HFFc6 (cell line): Measurements from ENCODE around the gene MAPKAPK5. TPM values are rescaled to one million over a fixed set of nuclear protein-coding genes. Genes with fewer than 3 reads are reported as not detected.
A peak's percentile ranks its signal among the peaks of the same experiment; 100 is the strongest.

ENCODE experiments used
- DNase-seq: peaks from one replicate; pipeline ENCODE4 v3.0.0-alpha.2; 2018
- H3K27ac Mint-ChIP-seq: 2 replicates; pipeline ENCODE4 v1.8.0; 2020; ENCODE audit warnings: mild to moderate bottlenecking, mixed read lengths
- H3K27me3 Mint-ChIP-seq: 2 replicates; pipeline ENCODE4 v1.8.0; 2021; ENCODE audit warnings: mild to moderate bottlenecking, moderate library complexity, mixed read lengths; ENCODE audit not compliant: insufficient read depth
- H3K36me3 Mint-ChIP-seq: 2 replicates; pipeline ENCODE4 v1.8.0; 2021; ENCODE audit warnings: low read depth, mixed read lengths
- H3K4me1 Mint-ChIP-seq: 2 replicates; pipeline ENCODE4 v1.8.0; 2020; ENCODE audit warnings: low read depth, mixed read lengths
- H3K4me3 Mint-ChIP-seq: 2 replicates; pipeline ENCODE4 v1.8.0; 2020; ENCODE audit warnings: mild to moderate bottlenecking, moderate library complexity, mixed read lengths
- H3K9me3 Mint-ChIP-seq: 2 replicates; pipeline ENCODE4 v1.8.0; 2020; ENCODE audit warnings: mild to moderate bottlenecking, mixed read lengths
- CTCF ChIP-seq: fragments of 200-600 bp; sonication (generic); IDR thresholded peaks from 2 replicates; pipeline ENCODE4 v1.5.0; 2021; ENCODE audit warnings: antibody characterized with exemption, mild to moderate bottlenecking
- long read RNA-seq: library from polyadenylated mRNA; unstranded; transcript quantifications from one replicate; pipeline ENCODE4 v2.0.0, GENCODE V29; 2019
- total RNA-seq, 6 experiments: library from RNA; stranded (reverse); fragmentation: NEBNext Ultra II Directional; extraction: Animal tissue kit (Norgen Biotek cat#: 25700); gene quantifications; 2 replicates in 1 of 6; 3 replicates in 5 of 6; pipeline ENCODE4 v1.2.3, GENCODE V29; 2021

MAPKAPK5 gene, protein sequence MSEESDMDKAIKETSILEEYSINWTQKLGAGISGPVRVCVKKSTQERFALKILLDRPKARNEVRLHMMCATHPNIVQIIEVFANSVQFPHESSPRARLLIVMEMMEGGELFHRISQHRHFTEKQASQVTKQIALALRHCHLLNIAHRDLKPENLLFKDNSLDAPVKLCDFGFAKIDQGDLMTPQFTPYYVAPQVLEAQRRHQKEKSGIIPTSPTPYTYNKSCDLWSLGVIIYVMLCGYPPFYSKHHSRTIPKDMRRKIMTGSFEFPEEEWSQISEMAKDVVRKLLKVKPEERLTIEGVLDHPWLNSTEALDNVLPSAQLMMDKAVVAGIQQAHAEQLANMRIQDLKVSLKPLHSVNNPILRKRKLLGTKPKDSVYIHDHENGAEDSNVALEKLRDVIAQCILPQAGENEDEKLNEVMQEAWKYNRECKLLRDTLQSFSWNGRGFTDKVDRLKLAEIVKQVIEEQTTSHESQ
- 10 to 100 TPM; 31.2 to 36.7 (median 34.1) TPM for total RNA-seq
- long read RNA-seq, full-length matches to known transcripts: 23 of 35 reads
- long read RNA-seq, partial matches to known transcripts: 2 of 35 reads
- long read RNA-seq, other reads (novel, unspliced or antisense): 10 of 35 reads

DNA sequence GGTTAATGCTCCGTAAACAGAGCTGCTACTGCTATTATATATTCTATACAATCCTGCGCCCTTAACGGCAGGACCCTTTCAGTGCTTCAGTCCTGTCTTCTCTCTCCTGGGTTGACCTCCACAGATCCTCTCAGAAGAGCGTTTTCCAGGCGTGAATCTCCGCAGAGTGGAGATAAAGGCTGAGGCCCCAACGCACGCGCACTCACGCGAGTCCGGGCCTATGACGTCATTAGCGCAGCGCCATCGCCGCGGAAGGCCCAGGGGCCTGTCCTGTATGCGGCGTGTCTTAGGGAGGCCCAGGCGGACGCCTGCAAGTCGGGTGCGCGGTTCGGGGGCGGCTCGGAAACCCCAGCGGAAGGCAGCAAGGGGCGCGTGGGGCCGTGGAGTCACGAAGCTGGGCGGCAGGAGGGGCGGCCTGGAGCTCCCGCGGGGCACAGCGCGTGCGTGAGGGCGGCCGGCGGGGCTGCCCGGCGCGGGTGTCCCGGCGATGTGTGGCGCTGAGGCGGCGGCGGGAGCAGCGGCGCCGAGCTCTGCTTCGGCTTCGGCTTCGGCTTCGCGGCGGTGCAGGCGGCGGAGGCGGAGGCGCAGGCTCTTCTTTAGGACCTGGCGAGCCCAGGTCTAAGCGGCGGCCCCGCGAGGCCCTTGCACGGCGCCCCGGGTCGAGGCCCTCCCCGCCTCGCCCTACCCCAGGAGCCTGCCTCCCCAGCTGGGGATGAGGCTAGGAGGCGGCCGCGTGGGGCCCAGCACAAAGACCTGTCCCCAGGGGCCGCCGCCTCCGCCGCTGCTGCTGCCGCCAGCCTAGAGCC, at the start of gene MAPKAPK5:
TSS of gene MAPKAPK5 (plus strand) at position 479 of the 806 bp plus-strand sequence. CDS start 506 bp downstream, outside the sequence.
- Mint-ChIP-seq H3K4me3 (peak within 1 kb of the TSS; percentile 97), H3K36me3 (peaks cover 42% of the 10 kb centered on the region), H3K27ac (peak within 1 kb of the TSS; percentile 96), H3K4me1 (peaks cover 49% of the 10 kb centered on the region), H3K9me3 (no peaks in the 10 kb centered on the region), H3K27me3 (peaks cover 4% of the 10 kb centered on the region)
- peak; percentile 90 for DNase-seq
- no peak for TF ChIP-seq CTCF

- no peak overlapping the region for H3K27ac Mint-ChIP-seq
Measured at GRCh38 chr12:111792856-111793235, 49.2 kb upstream of the MAPKAPK5 start.

GRCh38 chr12:111798182-111798581, 43.8 kb upstream of the MAPKAPK5 start:
- Mint-ChIP-seq H3K4me1 (no peaks in the 10 kb centered on the region), H3K9me3 (no peaks in the 10 kb centered on the region), H3K27me3 (peaks cover 5% of the 10 kb centered on the region; the same call in 1 of the 2 replicates), H3K36me3 (peaks cover 4% of the 10 kb centered on the region; the same call in 1 of the 2 replicates), H3K4me3 (no peak overlapping the region), H3K27ac (no peak overlapping the region; the same call in 1 of the 2 replicates)
- no peak for TF ChIP-seq CTCF
- no peak for DNase-seq

More at GRCh38 chr12:111792856-111793235, 49.2 kb upstream of the MAPKAPK5 start:
- Mint-ChIP-seq H3K4me3 (no peak overlapping the region), H3K4me1 (no peaks in the 10 kb centered on the region), H3K36me3 (0 out of 2 replicates have a peak, but pooled peaks cover 4% of the 10 kb centered on the region), H3K9me3 (no peaks in the 10 kb centered on the region), H3K27me3 (0 out of 2 replicates have a peak, but pooled peaks cover 3% of the 10 kb centered on the region)
- TF ChIP-seq CTCF: no peak
- DNase-seq: no peak

- peaks cover 3% of the 10 kb centered on the region; the same call in 1 of the 2 replicates for H3K36me3 Mint-ChIP-seq
- no peaks in the 10 kb centered on the region for H3K4me1 Mint-ChIP-seq
- no peak for DNase-seq
- H3K4me3 Mint-ChIP-seq: no peak overlapping the region
- peaks cover 5% of the 10 kb centered on the region; the same call in 1 of the 2 replicates for H3K27me3 Mint-ChIP-seq
- TF ChIP-seq CTCF: no peak
- no peaks in the 10 kb centered on the region for H3K9me3 Mint-ChIP-seq
- no peak overlapping the region for H3K27ac Mint-ChIP-seq
Measured at GRCh38 chr12:111799758-111800157, 42.3 kb upstream of the MAPKAPK5 start.

- no peak overlapping the region for H3K4me3 Mint-ChIP-seq
- H3K4me1 Mint-ChIP-seq: no peaks in the 10 kb centered on the region
- no peaks in the 10 kb centered on the region; the same call in 1 of the 2 replicates for H3K36me3 Mint-ChIP-seq
- H3K27me3 Mint-ChIP-seq: peaks cover 2% of the 10 kb centered on the region; the same call in 1 of the 2 replicates
- no peak for DNase-seq
- H3K27ac Mint-ChIP-seq: no peak overlapping the region
- TF ChIP-seq CTCF: no peak
- H3K9me3 Mint-ChIP-seq: no peaks in the 10 kb centered on the region
Measured at GRCh38 chr12:111803038-111803626, 38.9 kb upstream of the MAPKAPK5 start.
